B cell (primary cell): ENCODE data around the gene TTC21A. TPM values are rescaled to one million over a fixed set of nuclear protein-coding genes. Genes with fewer than 3 reads are reported as not detected.
A peak's percentile ranks its signal among the peaks of the same experiment; 100 is the strongest.

Source experiments
- ATAC-seq: fragments of 200-7000 bp; cut with Tn5 transposase; one replicate; pipeline ENCODE4 v1.10.0; 2021; ENCODE audit warnings: low read depth, mild to moderate bottlenecking, moderate number of reproducible peaks, moderate library complexity
- CTCF ChIA-PET: fragments of 350-600 bp; sonication (Branson Sonifier 250); formaldehyde crosslinking; loops from one replicate; lab custom pipeline; 2021; ENCODE audit warnings: antibody characterized with exemption, inconsistent platforms; lab: Charles Lee
- POLR2A ChIA-PET: fragments of 350-600 bp; sonication (Branson Sonifier 250); formaldehyde crosslinking; loops from one replicate; lab custom pipeline; 2021; ENCODE audit warnings: antibody characterized with exemption; lab: Charles Lee
- DNase-seq: peaks from one replicate; pipeline ENCODE4 v3.0.0; 2013
- H2AFZ ChIP-seq: 2 replicates; pipeline ENCODE4 v1.6.1; 2012; ENCODE audit warnings: mild to moderate bottlenecking, low read depth, low read length; ENCODE audit not compliant: insufficient read depth, poor library complexity, severe bottlenecking
- H3K27ac ChIP-seq, 2 donors: 1 replicate in 1 of 2; 2 replicates in 1 of 2; pipeline ENCODE4 v1.5.1; 2012 to 2013; ENCODE audit warnings: low read length in 2 of 2, mild to moderate bottlenecking in 2 of 2, moderate library complexity in 1 of 2
- H3K27me3 ChIP-seq, 4 experiments: fragments of 200-600 bp in 1 of 4; sonication (generic) in 1 of 4; replicated peaks in 1 of 4; 1 replicate in 2 of 4; 2 replicates in 2 of 4; pipeline versions ENCODE4 v1.6.1 to v1.7.0; 2013 to 2016; ENCODE audit warnings: low read length in 3 of 4, mild to moderate bottlenecking in 2 of 4, mixed read lengths in 1 of 4, moderate library complexity in 1 of 4; ENCODE audit not compliant: insufficient read depth in 4 of 4, control insufficient read depth in 3 of 4; ENCODE audit errors: control extremely low read depth in 1 of 4
- H3K36me3 ChIP-seq, 2 experiments: replicated peaks in 1 of 2; 1 replicate in 1 of 2; 2 replicates in 1 of 2; pipeline versions ENCODE4 v1.6.1 to v1.7.1; 2013; ENCODE audit warnings: low read length in 1 of 2; ENCODE audit not compliant: insufficient read depth in 2 of 2, control insufficient read depth in 1 of 2; ENCODE audit errors: control extremely low read depth in 1 of 2, extremely low read depth in 1 of 2
- H3K4me1 ChIP-seq, 2 donors: fragments of 200-600 bp in 1 of 2; sonication (generic) in 1 of 2; 1 replicate in 1 of 2; 2 replicates in 1 of 2; pipeline versions ENCODE4 v1.5.1 to v1.6.1; 2013 to 2017; ENCODE audit warnings: low read length in 2 of 2; ENCODE audit not compliant: control insufficient read depth in 2 of 2, insufficient read depth in 2 of 2
- H3K4me2 ChIP-seq: replicated peaks from 2 replicates; pipeline ENCODE3; 2012; ENCODE audit warnings: mild to moderate bottlenecking, low read depth, low read length; ENCODE audit not compliant: poor library complexity, severe bottlenecking
- H3K4me3 ChIP-seq, 5 experiments: fragments of 200-600 bp in 1 of 5; sonication (generic) in 1 of 5; 1 replicate in 3 of 5; 2 replicates in 2 of 5; pipeline versions ENCODE4 v1.5.1 to v1.7.0; 2011 to 2016; ENCODE audit warnings: low read length in 4 of 5, mild to moderate bottlenecking in 4 of 5, low read depth in 2 of 5, control low read depth in 1 of 5, moderate library complexity in 1 of 5; ENCODE audit not compliant: insufficient read depth in 1 of 5; ENCODE audit errors: control extremely low read depth in 1 of 5, extremely low read depth in 1 of 5
- H3K79me2 ChIP-seq: fragments of 200-600 bp; sonication (generic); one replicate; pipeline ENCODE4 v1.6.0; 2016; ENCODE audit warnings: low read length; ENCODE audit not compliant: control insufficient read depth, insufficient read depth
- H3K9ac ChIP-seq: fragments of 200-600 bp; sonication (generic); 2 replicates; pipeline ENCODE4 v1.6.1; 2017; ENCODE audit warnings: mild to moderate bottlenecking, low read length, moderate library complexity
- H3K9me3 ChIP-seq, 3 donors: one replicate each; pipeline versions ENCODE4 v1.6.1 to v1.7.1; 2013; ENCODE audit warnings: low read length in 2 of 3; ENCODE audit not compliant: control insufficient read depth in 2 of 3, insufficient read depth in 1 of 3; ENCODE audit errors: control extremely low read depth in 1 of 3
- H4K20me1 ChIP-seq: 2 replicates; pipeline ENCODE4 v1.6.0; 2012; ENCODE audit warnings: mild to moderate bottlenecking, low read length; ENCODE audit not compliant: insufficient read depth, control insufficient read depth, poor library complexity, severe bottlenecking
- H3K27ac Mint-ChIP-seq: one replicate; pipeline ENCODE4 v1.8.0; 2021; ENCODE audit warnings: mixed read lengths
- H3K27me3 Mint-ChIP-seq: one replicate; pipeline ENCODE4 v1.8.0; 2021; ENCODE audit warnings: mixed read lengths
- H3K4me1 Mint-ChIP-seq: one replicate; pipeline ENCODE4 v1.8.0; 2021; ENCODE audit warnings: mixed read lengths
- H3K4me3 Mint-ChIP-seq: one replicate; pipeline ENCODE4 v1.8.0; 2021; ENCODE audit warnings: mixed read lengths
- H3K9me3 Mint-ChIP-seq: one replicate; pipeline ENCODE4 v1.8.0; 2022; ENCODE audit warnings: mixed read lengths; ENCODE audit not compliant: insufficient read depth
- CTCF ChIP-seq: fragments of 200-600 bp; IDR thresholded peaks from one replicate; pipeline ENCODE4 v1.8.0; 2022; ENCODE audit warnings: antibody characterized with exemption, mild to moderate bottlenecking
- EZH2 ChIP-seq: IDR thresholded peaks from 2 replicates; pipeline ENCODE4 v1.6.1; 2012; ENCODE audit warnings: borderline replicate concordance, low read depth, mild to moderate bottlenecking, moderate library complexity, low read length; ENCODE audit not compliant: insufficient read depth, poor library complexity, severe bottlenecking
- WGBS: methylation state at CpG from one replicate; pipeline ENCODE4 v1.1.5; 2013; ENCODE audit warnings: missing lambda C conversion rate; ENCODE audit not compliant: insufficient coverage; 5-methylcytosine and 5-hydroxymethylcytosine counted together
- intact Hi-C: fragments of 100-400 bp; cut with micrococcal nuclease; formaldehyde crosslinking; loops from one replicate; pipeline ENCODE4 v1.10.0; 2022
- polyA plus RNA-seq: library from polyadenylated mRNA; depleted of rRNA; stranded (reverse); fragments of >200 nt; gene quantifications from 2 replicates; pipeline ENCODE4 v1.2.3, GENCODE V29; 2012
- total RNA-seq, 2 donors: library from RNA; stranded (reverse); fragments of 120-200 nt in 1 of 2; gene quantifications; 1 replicate in 1 of 2; 2 replicates in 1 of 2; pipeline versions ENCODE4 v1.2.3 to v1.2.4, GENCODE V29; 2013 to 2022

The TTC21A gene
- total and polyA plus RNA-seq, 2 donors (not counting 1 experiment from before 2014, with no cell fraction given) = 49.2 to 106 TPM

DNA sequence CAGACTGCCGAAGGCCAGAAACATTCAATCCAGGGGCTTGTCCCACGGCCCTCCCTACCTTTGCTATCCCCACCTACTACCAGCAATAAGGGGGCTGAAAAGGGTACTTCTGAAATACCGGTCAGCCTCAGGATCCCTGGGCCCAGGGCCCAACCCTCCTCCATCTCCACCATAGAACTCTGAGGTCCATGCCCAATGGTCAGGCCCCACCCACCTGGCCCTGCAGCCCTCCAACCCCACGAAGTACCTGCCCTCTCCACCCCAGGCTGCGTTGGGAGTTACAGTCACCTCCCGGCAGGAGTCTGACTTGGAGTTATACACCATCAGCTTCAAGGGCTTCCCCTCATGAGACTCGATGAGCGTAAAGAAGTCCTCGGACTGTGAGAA, 7.0 kb upstream of the TTC21A start:
- no peak overlapping the region for H3K4me2 ChIP-seq
- peaks cover 5 to 24% of the 10 kb centered on the region in 2 donors for H3K4me1 ChIP-seq
- peaks cover 0 to 56% of the 10 kb centered on the region in 2 experiments for H3K36me3 ChIP-seq
- H3K27ac Mint-ChIP-seq = no peak overlapping the region
- WGBS = 94% methylated on average over 7 of the region's 9 CpGs
- H3K9me3 ChIP-seq = no peaks in the 10 kb centered on the region
- no peak overlapping the region for H3K4me3 Mint-ChIP-seq
- no peak for ATAC-seq
- H3K9me3 Mint-ChIP-seq = no peaks in the 10 kb centered on the region
- intact Hi-C loops = loop anchor here (5.0 to 10.0 kb wide), 2 partner anchors 67 to 966 kb away; partner anchors contain the start of genes ACAA1 and MYD88
- H3K27me3 ChIP-seq = no peaks in the 10 kb centered on the region
- peaks cover 46% of the 10 kb centered on the region for H4K20me1 ChIP-seq
- H3K9ac ChIP-seq = no peak overlapping the region
- TF ChIP-seq CTCF = no peak
- no peak for TF ChIP-seq EZH2
- H3K4me1 Mint-ChIP-seq = peaks cover 39% of the 10 kb centered on the region
- peak; percentile 10 for DNase-seq
- H3K27me3 Mint-ChIP-seq = no peaks in the 10 kb centered on the region
- POLR2A ChIA-PET = interaction anchor here (1.6 kb wide), 1 partner anchor 49 kb away, joined by 5 read pairs; no protein-coding TSS in a partner anchor
- H2AFZ ChIP-seq = no peak overlapping the region
- CTCF ChIA-PET = interaction anchor here (1.0 to 2.3 kb wide), 10 partner anchors 16 to 192 kb away, joined by 3 to 25 read pairs (median 4); no protein-coding TSS in a partner anchor
- H3K4me3 ChIP-seq = no peak overlapping the region
- no peak overlapping the region for H3K27ac ChIP-seq
- H3K79me2 ChIP-seq = peaks cover 29% of the 10 kb centered on the region

- DNase-seq (peak; percentile 71), ATAC-seq (peak; percentile 85)
- peaks cover 0 to 49% of the 10 kb centered on the region in 2 experiments for H3K36me3 ChIP-seq
- no peaks in the 10 kb centered on the region for H3K27me3 Mint-ChIP-seq
- H3K4me1 ChIP-seq = peaks cover 11 to 31% of the 10 kb centered on the region in 2 donors
- ChIA-PET POLR2A (interaction anchor here (1.6 kb wide), 1 partner anchor 48 kb away, joined by 5 read pairs; no protein-coding TSS in a partner anchor), CTCF (interaction anchor here (0.6 to 2.3 kb wide), 15 partner anchors 15 to 277 kb away, joined by 3 to 25 read pairs (median 5); no protein-coding TSS in a partner anchor)
- peaks cover 46% of the 10 kb centered on the region for H3K4me1 Mint-ChIP-seq
- H4K20me1 ChIP-seq = peaks cover 50% of the 10 kb centered on the region
- TF ChIP-seq CTCF = peak; percentile 71
- no peak for TF ChIP-seq EZH2
- no peak overlapping the region for H3K9ac ChIP-seq
- H3K4me3 Mint-ChIP-seq = no peak overlapping the region
- WGBS = 100% methylated on average over 3 of the region's 5 CpGs
- H3K4me3 ChIP-seq = no peak overlapping the region
- H2AFZ ChIP-seq = no peak overlapping the region
- peaks cover 36% of the 10 kb centered on the region for H3K79me2 ChIP-seq
- H3K4me2 ChIP-seq = no peak overlapping the region
- peak overlapping the region in 1 of 2 donors; percentile 9 for H3K27ac ChIP-seq
- no peaks in the 10 kb centered on the region for H3K9me3 ChIP-seq
- intact Hi-C loops = loop anchor here (1.0 to 10.0 kb wide), 4 partner anchors 66 to 966 kb away; partner anchors contain the start of genes ACAA1 and MYD88
- peak overlapping the region; percentile 71 for H3K27ac Mint-ChIP-seq
- no peaks in the 10 kb centered on the region for H3K27me3 ChIP-seq
- no peaks in the 10 kb centered on the region for H3K9me3 Mint-ChIP-seq
These were observed 6.3 kb upstream of the TTC21A start for GRCh38 chr3:39101022-39101689.
